Subcutaneous adipose tissue (tissue), 4 donors: ENCODE measurements around the gene HSPA12A. TPM values are rescaled to one million over a fixed set of nuclear protein-coding genes. Genes with fewer than 3 reads are reported as not detected.

Experiments
- total RNA-seq, 4 donors: library from RNA; depleted of rRNA; stranded (reverse); fragments of >200 nt; gene quantifications; one replicate each; pipeline ENCODE4 v1.1.0, GENCODE V29; 2016
- TF ChIP-seq, protein P1 (sequence below): fragments of 450-650 bp; IDR thresholded peaks from one replicate; pipeline ENCODE4 v1.5.1; 2016; ENCODE audit warnings: low read depth, mild to moderate bottlenecking, control low read depth, antibody characterized with exemption, moderate library complexity

HSPA12A gene
- total RNA-seq, 4 donors from 2014 or later: 18.0 to 41.3 (median 25.4) TPM

DNA sequence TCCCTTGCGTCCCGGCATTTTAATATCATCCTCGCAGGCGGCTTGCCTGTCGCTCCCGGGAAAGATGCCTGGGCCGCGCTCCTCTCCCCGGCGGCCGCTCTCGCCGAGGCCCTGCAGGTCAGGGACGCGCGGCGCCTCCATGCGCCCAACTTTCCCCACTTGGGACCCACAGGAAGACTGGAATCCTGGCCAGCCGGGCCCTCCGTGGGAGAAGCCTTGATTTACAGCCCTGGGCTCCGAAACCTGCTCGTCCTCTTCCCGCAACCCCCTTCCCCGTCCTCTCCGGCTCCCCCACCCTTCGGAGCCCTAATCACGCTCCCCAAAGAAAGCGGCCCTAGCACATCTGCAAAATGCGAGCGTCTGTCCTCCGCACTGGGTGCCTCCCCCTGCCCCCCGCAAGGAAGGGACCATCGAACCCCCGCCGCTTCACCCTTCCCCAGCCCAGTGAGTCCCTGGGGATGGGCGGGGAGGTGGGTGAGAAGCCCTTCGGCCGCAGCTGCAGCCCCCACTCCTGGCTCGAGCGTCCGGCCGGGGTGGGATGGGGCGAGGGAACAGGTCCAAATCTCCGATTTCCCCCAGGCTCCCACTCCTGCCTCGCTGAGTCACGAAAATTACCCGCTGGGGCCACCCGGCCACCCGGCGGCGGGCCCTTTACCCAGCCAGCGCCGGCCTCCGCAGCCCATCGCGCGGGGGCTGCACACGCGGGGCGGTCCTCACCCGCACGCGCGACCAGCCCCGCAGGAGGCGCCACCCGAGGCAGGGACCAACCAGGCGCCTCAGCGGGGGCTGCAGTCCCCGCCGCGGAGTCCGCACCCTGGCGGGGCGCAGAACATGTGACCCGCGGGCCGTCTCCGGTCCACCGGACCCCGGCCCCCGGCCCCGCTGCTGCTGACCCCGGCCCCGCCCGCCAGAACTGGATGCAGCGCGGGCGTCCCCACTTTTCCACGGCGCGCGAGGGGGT, 695 bp downstream of the HSPA12A start:
- TF ChIP-seq, protein P1, sequence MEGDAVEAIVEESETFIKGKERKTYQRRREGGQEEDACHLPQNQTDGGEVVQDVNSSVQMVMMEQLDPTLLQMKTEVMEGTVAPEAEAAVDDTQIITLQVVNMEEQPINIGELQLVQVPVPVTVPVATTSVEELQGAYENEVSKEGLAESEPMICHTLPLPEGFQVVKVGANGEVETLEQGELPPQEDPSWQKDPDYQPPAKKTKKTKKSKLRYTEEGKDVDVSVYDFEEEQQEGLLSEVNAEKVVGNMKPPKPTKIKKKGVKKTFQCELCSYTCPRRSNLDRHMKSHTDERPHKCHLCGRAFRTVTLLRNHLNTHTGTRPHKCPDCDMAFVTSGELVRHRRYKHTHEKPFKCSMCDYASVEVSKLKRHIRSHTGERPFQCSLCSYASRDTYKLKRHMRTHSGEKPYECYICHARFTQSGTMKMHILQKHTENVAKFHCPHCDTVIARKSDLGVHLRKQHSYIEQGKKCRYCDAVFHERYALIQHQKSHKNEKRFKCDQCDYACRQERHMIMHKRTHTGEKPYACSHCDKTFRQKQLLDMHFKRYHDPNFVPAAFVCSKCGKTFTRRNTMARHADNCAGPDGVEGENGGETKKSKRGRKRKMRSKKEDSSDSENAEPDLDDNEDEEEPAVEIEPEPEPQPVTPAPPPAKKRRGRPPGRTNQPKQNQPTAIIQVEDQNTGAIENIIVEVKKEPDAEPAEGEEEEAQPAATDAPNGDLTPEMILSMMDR: no peak

DNA sequence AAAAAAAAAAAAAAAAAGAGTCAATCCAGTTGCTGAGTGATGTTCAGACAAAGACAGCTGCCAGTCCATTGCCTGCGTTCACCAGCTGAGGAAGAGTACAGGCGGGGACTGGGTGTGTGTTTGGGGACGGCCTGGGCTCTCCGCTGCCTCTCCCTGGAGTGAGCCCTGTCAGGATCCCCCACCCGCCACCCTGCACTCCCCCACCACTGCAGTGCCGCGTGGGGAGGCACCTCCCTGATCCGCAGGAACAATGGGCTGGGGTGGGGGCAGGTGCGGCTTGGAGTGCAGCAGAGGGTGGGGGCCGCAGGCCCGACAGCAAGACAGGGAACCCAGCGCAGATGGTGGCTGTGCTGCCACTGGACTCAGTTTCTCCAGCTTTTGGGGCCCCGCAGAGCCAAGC, 1.4 kb downstream of the HSPA12A start:
- TF ChIP-seq, protein P1: no peak

DNA sequence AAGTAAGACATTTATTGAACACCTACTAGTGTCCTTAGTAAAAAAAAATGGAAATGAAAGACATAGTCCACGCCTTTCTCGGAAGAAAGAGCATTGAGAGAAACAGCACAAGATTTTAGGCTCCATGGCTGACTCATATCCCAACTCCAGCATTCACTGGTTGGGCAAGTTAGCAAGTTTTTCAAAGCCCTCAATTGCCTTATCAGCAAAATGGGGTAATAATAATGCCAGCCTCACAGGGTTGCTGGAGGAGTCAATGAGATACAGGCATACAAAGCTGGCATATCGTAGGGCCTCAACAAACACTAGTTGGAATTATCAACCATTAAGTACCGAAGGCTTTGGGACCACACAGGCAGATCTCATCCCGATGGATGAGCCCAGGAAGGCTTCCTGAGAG, 4.0 kb downstream of the HSPA12A start:
- TF ChIP-seq, protein P1: no peak

GRCh38 chr10:116737627-116738327, 4.6 kb downstream of the HSPA12A start:
- TF ChIP-seq, protein P1: no peak

- TF ChIP-seq, protein P1: no peak
These were observed 8.8 kb downstream of the HSPA12A start for GRCh38 chr10:116733566-116733965.

- TF ChIP-seq, protein P1: no peak
These were observed 9.8 kb downstream of the HSPA12A start for GRCh38 chr10:116732573-116732972.
